Cerebellar nuclear complex (tissue), 1 donor: ENCODE measurements around the gene IQSEC1.

Experiments used
- DNase-seq, 2 experiments: peaks; one replicate each; lab custom pipeline; 2025; lab: John Stamatoyannopoulos, UW

Gene IQSEC1

GRCh38 chr3:13073326-13074005 is at the start of gene IQSEC1:
TSS of gene IQSEC1 (minus strand) at chr3:13073429. CDS start at chr3:13073014, 415 bp downstream.
- peak in 1 of 2 experiments; percentile 7 for DNase-seq

DNA sequence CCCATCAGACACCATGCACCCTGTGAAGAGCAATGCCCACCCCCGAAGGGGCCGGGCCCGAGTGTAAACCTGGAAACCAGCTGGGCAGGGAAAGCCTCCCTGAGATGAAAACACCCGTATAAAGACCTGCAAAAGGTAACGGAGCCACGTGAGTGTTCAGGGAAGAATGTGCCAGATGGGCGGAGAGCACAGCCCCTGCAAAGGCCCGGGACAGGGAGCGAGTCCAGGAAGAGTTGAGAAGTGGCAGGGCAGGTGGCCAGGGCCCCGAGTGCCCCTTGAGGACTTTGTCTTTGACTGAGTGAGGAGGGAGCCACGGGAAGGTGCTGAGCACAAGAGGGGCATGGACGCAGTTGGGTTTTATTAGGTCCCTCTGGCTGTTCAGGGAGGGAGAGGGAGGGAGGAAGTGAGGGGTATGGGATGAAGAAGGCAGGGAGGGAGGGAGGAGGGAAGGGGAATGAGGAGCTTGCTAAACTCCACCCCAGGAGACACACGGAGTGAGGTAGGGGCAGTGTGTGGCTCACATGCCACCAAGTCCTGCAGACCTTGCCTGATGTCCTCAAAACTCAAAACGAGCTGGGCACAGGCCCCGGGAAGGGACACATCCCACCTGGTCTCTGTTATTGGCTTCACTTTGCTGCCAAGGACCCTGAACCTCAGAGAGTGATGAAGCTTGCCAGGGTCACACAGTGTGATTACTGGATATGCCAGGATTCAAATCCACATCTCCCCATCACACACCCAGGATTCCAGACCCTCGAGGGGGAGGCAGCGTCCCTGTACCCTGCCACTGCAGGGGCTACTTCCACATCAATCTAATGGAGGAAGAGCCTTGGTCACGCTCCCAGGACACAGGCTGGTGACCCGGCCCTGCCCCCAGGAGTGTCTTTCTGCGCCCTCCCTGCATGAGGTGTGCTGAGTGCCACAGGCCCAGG is 49.1 kb upstream of the IQSEC1 start:
- no peak for DNase-seq

DNA sequence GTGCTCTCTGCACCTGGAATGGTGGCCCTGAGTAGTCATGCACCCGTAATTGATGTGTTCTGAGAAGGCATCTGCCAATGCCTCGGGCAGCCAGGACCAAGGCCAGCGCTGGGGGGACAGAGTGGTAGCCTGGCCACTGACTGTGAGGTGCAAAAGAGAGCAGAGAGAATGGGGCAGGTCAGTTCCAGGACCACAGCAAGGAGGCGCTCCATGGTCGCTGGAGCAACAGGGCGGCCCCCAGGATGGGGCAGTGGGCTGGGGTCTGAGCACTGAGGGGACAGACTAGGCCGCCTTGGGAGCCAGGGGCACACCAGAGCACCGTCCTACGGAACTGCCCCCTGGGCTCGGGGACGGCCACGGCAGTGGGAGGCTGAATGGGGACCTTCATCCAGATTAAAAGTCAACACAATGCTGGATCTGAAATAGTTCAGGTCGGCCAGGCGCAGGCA is 48.3 kb upstream of the IQSEC1 start:
- no peak for DNase-seq

DNA sequence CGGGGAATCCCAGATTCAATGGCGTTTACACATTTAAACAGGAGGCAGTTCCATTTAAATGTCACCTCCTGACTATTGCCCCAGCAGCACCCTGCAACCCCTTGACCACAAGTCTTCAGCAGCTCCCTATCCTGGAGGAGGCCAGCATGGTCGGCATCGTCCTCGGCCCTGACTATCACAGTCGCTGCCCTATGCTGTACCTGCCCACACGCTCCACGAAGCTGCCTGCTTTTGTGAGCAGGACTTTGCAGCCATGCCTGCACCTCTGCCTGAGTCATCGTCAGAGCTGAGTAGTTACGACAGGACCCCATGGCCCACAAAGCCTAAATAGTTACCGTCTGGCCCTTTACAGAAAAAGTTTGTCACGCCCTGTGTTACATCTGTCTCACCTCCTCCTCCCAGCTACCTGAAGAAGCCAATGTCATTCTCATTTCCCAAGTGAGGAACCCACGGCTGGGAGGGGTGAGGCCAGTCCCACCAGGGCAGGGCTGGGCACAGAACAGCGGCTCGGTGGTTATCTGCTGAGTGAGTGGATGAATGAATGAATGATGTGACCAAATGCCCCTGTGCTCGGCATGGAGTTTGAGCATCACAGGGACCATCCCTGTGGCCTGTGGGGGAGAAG is 47.8 kb upstream of the IQSEC1 start:
- no peak for DNase-seq

- no peak for DNase-seq
Observed at GRCh38 chr3:13120289-13120927, 47.2 kb upstream of the IQSEC1 start.

DNA sequence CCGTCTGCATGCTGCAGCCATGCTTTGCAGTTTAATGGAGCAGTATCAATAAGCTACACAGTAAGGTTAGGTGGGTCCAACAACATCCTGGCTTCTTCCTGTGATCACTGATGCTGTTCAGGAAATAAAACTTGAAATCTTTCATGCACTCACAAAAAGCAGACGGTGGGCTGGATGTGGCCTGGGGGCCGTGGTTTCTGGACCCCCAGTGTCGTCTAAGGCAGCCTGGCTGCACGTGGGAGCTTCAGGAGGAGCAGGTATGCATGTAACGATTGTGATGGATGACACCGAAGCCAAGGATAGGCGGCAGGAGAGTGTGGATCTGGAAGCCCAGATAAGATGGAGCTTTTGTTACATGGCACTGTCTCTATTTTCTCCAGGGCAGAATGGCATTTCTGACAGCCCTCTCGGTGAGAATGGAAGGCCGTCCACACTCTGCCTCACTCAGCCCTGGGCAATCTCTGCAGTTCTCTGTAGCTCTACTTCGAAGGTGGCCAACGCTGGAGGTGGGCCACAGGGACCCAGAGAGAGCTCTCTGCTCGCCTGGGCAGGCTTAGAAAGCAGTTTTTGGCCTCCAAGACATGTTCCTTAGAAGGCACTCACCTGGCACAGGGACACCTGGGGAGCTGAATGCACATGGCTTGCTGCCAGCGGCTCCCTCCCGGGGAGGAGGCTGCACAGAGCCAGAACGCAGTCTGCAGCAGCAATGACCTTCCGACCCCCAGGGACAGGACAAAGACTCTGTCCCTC is 46.4 kb upstream of the IQSEC1 start:
- no peak for DNase-seq

- DNase-seq = no peak
Observed at GRCh38 chr3:13116426-13116825, 43.2 kb upstream of the IQSEC1 start.

GRCh38 chr3:13115991-13116390 is 42.8 kb upstream of the IQSEC1 start:
- no peak for DNase-seq

DNA sequence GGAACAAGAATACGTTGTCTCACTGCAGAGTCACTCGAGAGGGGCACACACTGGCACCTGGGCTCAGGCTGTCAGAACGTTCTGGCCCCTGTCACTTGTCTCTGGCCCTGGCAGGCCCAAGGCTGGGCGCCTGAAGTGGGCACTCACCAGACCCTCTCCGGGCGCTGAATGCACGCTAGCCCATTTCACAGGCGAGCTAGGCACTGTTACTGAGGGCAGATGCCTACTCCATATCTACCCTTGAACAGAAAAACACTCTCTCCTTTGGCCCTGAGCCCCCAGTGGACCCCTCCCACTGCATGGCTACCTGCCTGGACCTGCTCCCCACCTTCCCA is 42.3 kb upstream of the IQSEC1 start:
- no peak for DNase-seq

- peak in 1 of 2 experiments; percentile 54 for DNase-seq
Observed at GRCh38 chr3:13114811-13115575, 41.8 kb upstream of the IQSEC1 start.

DNA sequence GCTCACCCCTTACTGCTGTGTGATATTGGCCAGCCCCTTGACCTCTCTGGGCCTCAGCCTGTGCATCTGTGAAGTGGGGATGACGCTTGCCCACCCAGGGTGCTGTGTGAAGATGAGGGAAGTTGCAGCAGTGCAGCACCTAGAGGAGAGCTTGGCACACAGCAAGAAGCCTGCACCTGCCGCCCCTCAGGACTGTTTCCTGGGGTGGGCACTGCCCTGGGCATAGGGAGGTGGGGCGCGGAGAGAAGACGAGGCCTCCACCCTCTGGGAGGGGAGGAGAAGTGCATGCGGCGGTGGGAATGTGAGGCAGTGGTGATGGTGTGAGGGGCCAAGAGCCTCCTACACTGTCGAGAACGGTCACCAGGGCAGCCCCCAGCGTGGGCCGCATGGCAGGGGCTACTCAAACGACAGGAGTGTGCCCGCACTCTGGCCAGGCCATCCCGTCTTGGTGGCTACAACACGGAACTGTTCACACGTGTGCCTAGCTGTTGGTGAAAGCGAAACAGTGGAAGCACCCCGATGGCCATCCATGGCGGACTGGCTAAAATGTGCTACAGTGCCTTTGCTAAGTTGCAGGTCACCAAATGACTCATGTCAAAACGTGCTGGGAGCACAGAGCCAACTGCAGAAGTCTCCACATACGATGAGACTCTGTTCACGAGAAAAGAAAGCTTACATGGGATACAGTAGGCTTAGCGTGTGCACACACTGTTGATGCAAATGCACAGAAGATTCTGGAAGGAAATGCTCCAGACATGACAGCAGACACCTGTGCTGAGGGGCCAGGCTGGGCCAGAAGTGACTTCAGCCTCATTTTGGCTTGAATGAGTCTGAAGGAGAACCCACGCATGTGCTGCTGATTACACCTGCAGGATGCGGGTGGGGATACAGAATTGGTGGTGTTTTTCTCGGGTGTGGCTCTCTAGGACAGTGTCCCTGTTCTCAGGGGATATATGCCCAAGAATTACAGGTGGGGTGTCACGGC is 40.4 kb upstream of the IQSEC1 start:
- no peak for DNase-seq

DNA sequence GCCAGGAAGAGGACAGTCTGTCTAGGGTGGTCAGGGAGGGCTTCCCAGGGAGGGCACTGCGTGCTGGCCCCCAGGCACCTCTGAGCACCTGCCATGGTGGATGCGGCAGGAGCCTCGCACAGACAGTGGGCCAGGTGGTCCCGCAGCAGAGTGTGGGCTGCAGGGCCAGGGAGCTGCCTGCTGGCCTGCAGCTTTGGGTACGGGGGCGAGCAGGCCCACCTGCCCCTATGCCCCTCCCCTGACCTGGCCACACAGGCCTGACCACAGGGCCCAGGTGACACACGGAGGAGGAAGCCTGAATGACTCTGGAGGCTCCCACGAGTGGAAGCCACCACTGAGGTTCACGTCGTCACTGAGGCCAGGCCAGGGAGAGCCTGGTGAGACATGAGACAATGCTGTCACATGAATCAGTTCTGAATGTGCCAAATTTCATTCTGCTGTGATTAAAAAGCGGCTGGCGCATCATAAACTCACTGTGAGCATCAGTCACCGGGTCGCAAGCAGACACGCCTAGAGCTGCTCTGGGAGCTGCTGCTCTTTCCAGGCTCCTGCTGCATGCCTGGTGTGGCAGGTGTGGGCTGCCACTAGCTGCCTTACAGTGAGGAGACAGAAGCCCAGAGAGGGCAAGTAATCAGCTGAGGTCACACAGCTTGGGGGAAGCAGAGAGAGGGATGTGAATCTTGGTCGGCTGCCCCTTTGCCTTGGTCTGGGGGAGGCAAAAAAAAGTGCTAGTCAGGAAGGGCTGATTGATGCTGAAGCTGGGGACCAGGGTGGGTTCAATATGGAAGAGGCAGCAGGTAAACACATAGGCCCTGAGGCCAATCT is 39.5 kb upstream of the IQSEC1 start:
- DNase-seq = no peak

GRCh38 chr3:13111873-13112520 is 38.8 kb upstream of the IQSEC1 start:
- no peak for DNase-seq

- DNase-seq = no peak
Observed at GRCh38 chr3:13111173-13111872, 38.1 kb upstream of the IQSEC1 start.

- DNase-seq = no peak
Observed at GRCh38 chr3:13110678-13111116, 37.5 kb upstream of the IQSEC1 start.

DNA sequence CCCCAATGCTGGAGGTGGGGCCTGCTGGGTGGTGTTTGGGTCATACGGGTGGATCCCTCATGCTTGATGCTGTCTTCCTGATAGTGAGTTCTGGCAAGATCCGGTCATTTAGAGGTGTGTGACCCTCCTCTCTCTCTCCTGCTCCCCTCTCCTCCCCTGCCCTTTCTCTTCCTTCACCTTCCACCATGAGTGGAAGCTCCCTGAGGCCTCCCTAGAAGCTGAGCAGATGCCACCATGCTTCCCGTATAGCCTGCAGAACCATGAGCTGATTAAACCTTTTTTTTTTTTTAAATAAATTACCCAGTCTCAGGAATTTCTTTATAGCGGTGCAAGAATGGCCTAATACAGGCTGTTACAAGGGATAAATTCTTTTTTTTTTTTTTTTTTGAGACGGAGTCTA is 36.3 kb upstream of the IQSEC1 start:
- no peak for DNase-seq

DNA sequence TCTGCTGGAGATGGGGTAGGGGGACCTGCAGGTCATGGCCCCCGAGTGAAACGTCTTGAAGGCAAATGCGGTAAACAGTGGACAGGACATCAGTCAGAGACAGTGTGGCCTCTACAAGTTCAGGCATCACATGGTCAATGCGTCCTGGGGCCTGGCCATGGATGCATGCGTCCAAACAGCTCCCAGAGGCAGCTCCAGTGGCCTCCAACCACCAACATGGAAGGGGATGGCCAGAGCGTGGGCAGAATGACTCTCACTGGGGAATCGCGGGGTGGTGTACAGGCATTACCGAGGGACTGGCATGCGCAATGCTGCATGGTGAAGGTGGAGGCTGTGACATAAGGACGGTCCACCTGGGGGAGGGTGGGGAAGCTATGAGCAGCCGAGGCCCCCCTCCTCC is 35.6 kb upstream of the IQSEC1 start:
- no peak for DNase-seq
